ENCODE data around the gene FURIN.

The FURIN gene

DNA sequence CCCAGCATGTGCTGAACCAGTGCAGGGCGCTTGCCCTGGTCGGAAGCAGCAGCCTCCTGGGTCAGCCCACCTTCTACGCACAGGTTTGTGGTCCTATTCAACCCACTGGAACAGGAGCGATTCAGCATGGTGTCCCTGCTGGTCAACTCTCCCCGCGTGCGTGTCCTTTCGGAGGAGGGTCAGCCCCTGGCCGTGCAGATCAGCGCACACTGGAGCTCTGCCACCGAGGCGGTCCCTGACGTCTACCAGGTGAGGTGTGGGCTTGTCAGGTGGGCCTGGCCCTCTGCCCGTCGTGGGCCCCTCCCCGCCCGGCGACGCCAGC is 42.9 kb downstream of the FURIN start:
- CTCF ChIA-PET, result no interaction called here
- no peak for TF ChIP-seq HDGF (IDR thresholded peaks at IDR 0.05; ENCODE audit: borderline replicate concordance)
- TF ChIP-seq, protein P1, sequence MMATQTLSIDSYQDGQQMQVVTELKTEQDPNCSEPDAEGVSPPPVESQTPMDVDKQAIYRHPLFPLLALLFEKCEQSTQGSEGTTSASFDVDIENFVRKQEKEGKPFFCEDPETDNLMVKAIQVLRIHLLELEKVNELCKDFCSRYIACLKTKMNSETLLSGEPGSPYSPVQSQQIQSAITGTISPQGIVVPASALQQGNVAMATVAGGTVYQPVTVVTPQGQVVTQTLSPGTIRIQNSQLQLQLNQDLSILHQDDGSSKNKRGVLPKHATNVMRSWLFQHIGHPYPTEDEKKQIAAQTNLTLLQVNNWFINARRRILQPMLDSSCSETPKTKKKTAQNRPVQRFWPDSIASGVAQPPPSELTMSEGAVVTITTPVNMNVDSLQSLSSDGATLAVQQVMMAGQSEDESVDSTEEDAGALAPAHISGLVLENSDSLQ (IDR thresholded peaks at IDR 0.05), result no peak
- no peak for TF ChIP-seq FOXM1 (IDR thresholded peaks at IDR 0.05; ENCODE audit: borderline replicate concordance)
- no peak for TF ChIP-seq ELF4 (IDR thresholded peaks at IDR 0.05)
- no peak for TF ChIP-seq CTBP1 (IDR thresholded peaks at IDR 0.05; ENCODE audit: borderline replicate concordance)
- TF ChIP-seq BHLHE40 (IDR thresholded peaks at IDR 0.05; ENCODE audit: borderline replicate concordance), result no peak
- no peak for TF ChIP-seq SP1 (IDR thresholded peaks at IDR 0.05)
- TF ChIP-seq SUZ12 (IDR thresholded peaks at IDR 0.05), result no peak
- TF ChIP-seq FOXK2 (IDR thresholded peaks at IDR 0.05), result no peak
- TF ChIP-seq L3MBTL2 (conservative IDR thresholded peaks at IDR 0.05), result no peak
- TF ChIP-seq FOXA1 (IDR thresholded peaks at IDR 0.05), result no peak
- no peak for TF ChIP-seq ZNF384 (IDR thresholded peaks at IDR 0.05)
- TF ChIP-seq NFRKB (IDR thresholded peaks at IDR 0.05), result no peak
- TF ChIP-seq LEF1 (IDR thresholded peaks at IDR 0.05; ENCODE audit: borderline replicate concordance), result no peak
- TF ChIP-seq ARNT (IDR thresholded peaks at IDR 0.05), result no peak
- no peak for TF ChIP-seq TARDBP (IDR thresholded peaks at IDR 0.05)
- POLR2A ChIA-PET, result no interaction called here
- no peak for DNase-seq (ENCODE audit: extremely low spot score)

DNA sequence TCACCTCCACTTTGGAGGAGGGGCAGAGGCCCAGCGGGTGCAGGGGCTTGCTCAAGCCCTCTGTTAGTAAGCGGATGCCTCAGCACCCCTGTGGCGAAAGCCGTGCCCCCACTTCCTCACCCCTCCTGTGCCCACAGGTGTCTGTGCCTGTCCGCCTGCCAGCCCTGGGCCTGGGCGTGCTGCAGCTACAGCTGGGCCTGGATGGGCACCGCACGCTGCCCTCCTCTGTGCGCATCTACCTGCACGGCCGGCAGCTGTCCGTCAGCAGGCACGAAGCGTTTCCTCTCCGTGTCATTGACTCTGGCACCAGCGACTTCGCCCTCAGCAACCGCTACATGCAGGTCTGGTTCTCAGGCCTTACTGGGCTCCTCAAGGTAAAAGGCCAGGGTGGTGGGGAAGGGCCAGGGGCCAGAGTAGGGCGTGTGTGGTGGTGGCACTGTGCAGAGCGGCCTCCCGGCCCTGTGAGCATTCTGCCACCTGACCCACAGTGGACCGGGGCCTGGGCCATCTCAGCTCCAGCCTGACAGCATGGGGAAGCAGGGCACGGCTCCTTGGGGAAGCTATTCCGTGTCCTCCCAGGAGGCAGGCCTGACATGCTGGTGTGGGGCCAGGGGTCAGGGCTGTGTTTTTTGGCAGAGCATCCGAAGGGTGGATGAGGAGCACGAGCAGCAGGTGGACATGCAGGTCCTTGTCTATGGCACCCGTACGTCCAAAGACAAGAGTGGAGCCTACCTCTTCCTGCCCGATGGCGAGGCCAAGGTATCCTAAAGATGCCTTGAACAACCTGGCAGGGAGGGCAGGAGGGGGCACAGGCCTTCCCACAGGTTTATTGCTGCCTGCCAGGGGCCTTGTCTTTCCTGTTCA is 43.8 kb downstream of the FURIN start:
- ChIA-PET CTCF (no interaction called here), POLR2A (interaction anchor here (2.8 to 3.4 kb wide), 2 partner anchors 9 to 10 kb away, joined by 8 to 16 read pairs; partner anchors contain the start of gene MAN2A2)
- TF ChIP-seq CTBP1 (IDR thresholded peaks at IDR 0.05; ENCODE audit: borderline replicate concordance) (no peak), FOXA1 (IDR thresholded peaks at IDR 0.05) (no peak), L3MBTL2 (conservative IDR thresholded peaks at IDR 0.05) (no peak), ELF4 (IDR thresholded peaks at IDR 0.05) (no peak), SUZ12 (IDR thresholded peaks at IDR 0.05) (no peak), ARNT (IDR thresholded peaks at IDR 0.05) (no peak), BHLHE40 (IDR thresholded peaks at IDR 0.05; ENCODE audit: borderline replicate concordance) (no peak), TARDBP (IDR thresholded peaks at IDR 0.05) (no peak), SP1 (IDR thresholded peaks at IDR 0.05) (no peak), FOXM1 (IDR thresholded peaks at IDR 0.05; ENCODE audit: borderline replicate concordance) (no peak), HDGF (IDR thresholded peaks at IDR 0.05; ENCODE audit: borderline replicate concordance) (no peak), FOXK2 (IDR thresholded peaks at IDR 0.05) (no peak), ZNF384 (IDR thresholded peaks at IDR 0.05) (no peak), LEF1 (IDR thresholded peaks at IDR 0.05; ENCODE audit: borderline replicate concordance) (no peak), NFRKB (IDR thresholded peaks at IDR 0.05) (no peak)
- TF ChIP-seq, protein P1 (IDR thresholded peaks at IDR 0.05), result no peak
- no peak for DNase-seq (ENCODE audit: extremely low spot score)

DNA sequence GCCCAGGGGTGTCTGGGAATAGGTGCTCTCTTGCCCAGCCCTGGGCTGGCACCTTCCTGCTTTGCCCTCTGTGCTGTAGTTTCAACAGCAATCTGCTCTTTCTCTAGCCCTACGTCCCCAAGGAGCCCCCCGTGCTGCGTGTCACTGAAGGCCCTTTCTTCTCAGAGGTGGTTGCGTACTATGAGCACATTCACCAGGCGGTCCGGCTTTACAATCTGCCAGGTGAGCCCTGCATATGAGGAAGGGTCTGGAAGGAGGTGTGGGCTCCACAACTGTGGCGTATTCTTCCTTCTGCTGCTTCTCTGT is 44.3 kb downstream of the FURIN start:
- CTCF ChIA-PET, result no interaction called here

DNA sequence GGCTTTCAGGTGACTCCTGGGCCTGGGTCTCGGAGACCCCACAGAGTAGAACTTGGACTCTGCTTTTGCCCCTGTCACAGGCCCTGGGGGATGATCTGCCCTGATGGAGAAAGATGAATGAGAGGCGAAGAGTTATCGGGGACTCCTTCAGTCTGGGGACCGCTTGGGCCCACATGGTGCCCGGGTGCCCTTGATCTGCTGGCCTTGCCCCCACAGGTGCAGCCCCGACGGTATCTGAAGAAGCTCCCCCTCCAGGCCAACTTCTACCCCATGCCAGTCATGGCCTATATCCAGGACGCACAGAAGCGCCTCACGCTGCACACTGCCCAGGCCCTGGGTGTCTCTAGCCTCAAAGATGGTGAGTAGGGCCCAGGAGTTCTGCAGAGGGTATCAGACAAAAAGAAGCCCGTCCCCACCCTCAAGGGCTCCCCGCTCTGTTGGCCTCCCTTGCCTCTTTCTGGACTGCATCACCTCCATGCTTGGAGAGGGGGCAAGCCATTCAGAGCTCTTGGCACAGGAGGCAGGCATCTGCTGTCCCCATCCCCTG is 45.1 kb downstream of the FURIN start:
- CTCF ChIA-PET, result interaction anchor here (0.5 to 1.1 kb wide), 3 partner anchors 9 to 668 kb away, joined by 3 to 7 read pairs (median 3); no protein-coding TSS in a partner anchor

More for the DNA sequence above, 44.3 kb downstream of the FURIN start:
- no peak for DNase-seq (ENCODE audit: extremely low spot score)
- TF ChIP-seq FOXK2 (IDR thresholded peaks at IDR 0.05), result no peak
- TF ChIP-seq FOXA1 (IDR thresholded peaks at IDR 0.05), result no peak
- no peak for TF ChIP-seq FOXM1 (IDR thresholded peaks at IDR 0.05; ENCODE audit: borderline replicate concordance)
- TF ChIP-seq TARDBP (IDR thresholded peaks at IDR 0.05), result no peak
- no peak for TF ChIP-seq ELF4 (IDR thresholded peaks at IDR 0.05)
- TF ChIP-seq, protein P1 (IDR thresholded peaks at IDR 0.05), result no peak
- TF ChIP-seq HDGF (IDR thresholded peaks at IDR 0.05; ENCODE audit: borderline replicate concordance), result no peak
- no peak for TF ChIP-seq CTBP1 (IDR thresholded peaks at IDR 0.05; ENCODE audit: borderline replicate concordance)
- TF ChIP-seq BHLHE40 (IDR thresholded peaks at IDR 0.05; ENCODE audit: borderline replicate concordance), result no peak
- POLR2A ChIA-PET, result interaction anchor here (2.8 to 3.4 kb wide), 2 partner anchors 9 to 10 kb away, joined by 8 to 16 read pairs; partner anchors contain the start of gene MAN2A2

GRCh38 chr15:90914305-90915080 is 46.1 kb downstream of the FURIN start:
- POLR2A ChIA-PET, result interaction anchor here (0.7 to 3.4 kb wide), 3 partner anchors 8 to 19 kb away, joined by 3 to 16 read pairs (median 8); partner anchors contain the start of gene MAN2A2
- CTCF ChIA-PET, result interaction anchor here (0.9 to 1.1 kb wide), 2 partner anchors 10 to 17 kb away, joined by 3 read pairs; no protein-coding TSS in a partner anchor
- no peak for TF ChIP-seq NFRKB (IDR thresholded peaks at IDR 0.05)
- TF ChIP-seq TARDBP (IDR thresholded peaks at IDR 0.05), result no peak
- TF ChIP-seq BHLHE40 (IDR thresholded peaks at IDR 0.05; ENCODE audit: borderline replicate concordance), result no peak
- TF ChIP-seq LEF1 (IDR thresholded peaks at IDR 0.05; ENCODE audit: borderline replicate concordance), result no peak
- TF ChIP-seq, protein P1 (IDR thresholded peaks at IDR 0.05), result no peak
- TF ChIP-seq L3MBTL2 (conservative IDR thresholded peaks at IDR 0.05), result no peak
- no peak for TF ChIP-seq FOXA1 (IDR thresholded peaks at IDR 0.05)
- TF ChIP-seq ARNT (IDR thresholded peaks at IDR 0.05), result no peak
- TF ChIP-seq SUZ12 (IDR thresholded peaks at IDR 0.05), result no peak
- DNase-seq (ENCODE audit: extremely low spot score), result no peak

More for the DNA sequence above, 45.1 kb downstream of the FURIN start:
- DNase-seq (ENCODE audit: extremely low spot score), result no peak
- POLR2A ChIA-PET, result interaction anchor here (0.7 to 3.4 kb wide), 3 partner anchors 9 to 18 kb away, joined by 3 to 16 read pairs (median 8); partner anchors contain the start of gene MAN2A2
- TF ChIP-seq TARDBP (IDR thresholded peaks at IDR 0.05), result no peak
- TF ChIP-seq LEF1 (IDR thresholded peaks at IDR 0.05; ENCODE audit: borderline replicate concordance), result no peak
